Colonic mucosa (tissue), 4 donors: ENCODE data around the gene NUP210L. TPM values are rescaled to one million over a fixed set of nuclear protein-coding genes. Genes with fewer than 3 reads are reported as not detected.

ENCODE experiments used
- DNase-seq: peaks from one replicate; pipeline ENCODE4 v3.0.0-alpha.2; 2020
- H3K27ac ChIP-seq: fragments of 200-600 bp; one replicate; pipeline ENCODE4 v1.8.0; 2021
- H3K27me3 ChIP-seq: fragments of 200-600 bp; one replicate; pipeline ENCODE4 v1.8.0; 2021
- H3K36me3 ChIP-seq: fragments of 200-600 bp; one replicate; pipeline ENCODE4 v1.8.0; 2021
- H3K4me1 ChIP-seq: fragments of 200-600 bp; one replicate; pipeline ENCODE4 v1.8.0; 2021; ENCODE audit warnings: mild to moderate bottlenecking
- H3K4me3 ChIP-seq: fragments of 200-600 bp; one replicate; pipeline ENCODE4 v1.8.0; 2021
- H3K9ac ChIP-seq, 2 donors: one replicate each; pipeline ENCODE4 v1.7.0; 2013; ENCODE audit warnings: control low read depth in 2 of 2, low read depth in 2 of 2, low read length in 2 of 2
- H3K9me3 ChIP-seq: fragments of 200-600 bp; one replicate; pipeline ENCODE4 v1.8.0; 2021
- CTCF ChIP-seq: fragments of 200-600 bp; IDR thresholded peaks from one replicate; pipeline ENCODE4 v1.8.0; 2022; ENCODE audit warnings: antibody characterized with exemption, mild to moderate bottlenecking
- intact Hi-C: fragments of 100-400 bp; cut with DNase I; formaldehyde crosslinking; loops from one replicate; pipeline ENCODE4 v1.14.1; 2022
- microRNA-seq: library from miRNA; unstranded; fragments of <30 nt; microRNA quantifications from one replicate; pipeline ENCODE4, GENCODE V29; 2019
- total RNA-seq, 2 donors: library from RNA; stranded (reverse); fragmentation: NEBNext Ultra II Directional in 1 of 2; extraction: Animal tissue kit (Norgen Biotek cat#: 25700) in 1 of 2; gene quantifications; one replicate each; pipeline ENCODE4 v1.2.1, GENCODE V29; 2021
- donor health status: healthy.
- donor health status: DM: no; HTN: no; CAD: no.
- donor health status: DM: no; HTN: no; CAD: no.

NUP210L gene
- total RNA-seq, 2 donors from 2014 or later, result 0.10 to 0.11 TPM

DNA sequence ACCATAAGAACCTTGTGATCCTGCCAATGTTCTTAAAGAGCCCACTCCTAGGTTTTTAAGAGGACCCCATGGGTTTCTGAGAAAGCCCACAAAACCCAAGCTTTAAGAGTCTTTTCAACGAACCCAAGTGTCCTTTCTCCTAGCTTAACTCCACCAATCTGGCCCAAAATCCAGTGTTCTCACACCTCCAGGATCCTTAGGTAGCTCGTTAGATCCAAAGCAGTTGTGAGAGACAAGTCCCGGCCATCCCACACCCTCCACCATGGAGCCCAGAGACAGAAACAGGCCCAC, 210.1 kb downstream of the NUP210L start:
- Histone ChIP-seq H3K36me3 (no peaks in the 10 kb centered on the region), H3K4me1 (peaks cover 9% of the 10 kb centered on the region), H3K9me3 (no peaks in the 10 kb centered on the region), H3K9ac (peak overlapping the region; percentile 90 to 98), H3K4me3 (peak overlapping the region; percentile 93), H3K27me3 (no peaks in the 10 kb centered on the region), H3K27ac (peak overlapping the region; percentile 96)
- DNase-seq, result no peak
- no peak for TF ChIP-seq CTCF
- intact Hi-C loops, result no loop called here

- peak overlapping the region; percentile 96 for H3K27ac ChIP-seq
- intact Hi-C loops, result no loop called here
- no peak for TF ChIP-seq CTCF
- no peaks in the 10 kb centered on the region for H3K9me3 ChIP-seq
- peak overlapping the region; percentile 90 to 98 for H3K9ac ChIP-seq
- H3K4me3 ChIP-seq, result peak overlapping the region; percentile 93
- no peaks in the 10 kb centered on the region for H3K36me3 ChIP-seq
- DNase-seq, result no peak
- no peaks in the 10 kb centered on the region for H3K27me3 ChIP-seq
- peaks cover 9% of the 10 kb centered on the region for H3K4me1 ChIP-seq
Measured at GRCh38 chr1:153944005-153944826, 210.7 kb downstream of the NUP210L start.

- Histone ChIP-seq H3K27ac (no peak overlapping the region), H3K9ac (no peak overlapping the region), H3K4me1 (peaks cover 9% of the 10 kb centered on the region), H3K36me3 (no peaks in the 10 kb centered on the region), H3K4me3 (no peak overlapping the region), H3K9me3 (no peaks in the 10 kb centered on the region), H3K27me3 (no peaks in the 10 kb centered on the region)
- DNase-seq, result no peak
- TF ChIP-seq CTCF, result no peak
- intact Hi-C loops, result no loop called here
Measured at GRCh38 chr1:153942766-153943549, 211.9 kb downstream of the NUP210L start.

Small RNA genes lying within 50 kb of the gene (microRNA-seq; reads per million reads assigned to microRNA genes)
- gene MIR190B (7.2 reads per million, percentile 7 among the genes with 10 or more reads in this experiment), gene MIR5698 (not detected), gene MIR6737 (not detected)

Other genes starting within 250 kb of the NUP210L start
- gene GATAD2B, start 232.1 kb downstream of the NUP210L start, total RNA-seq, result 10 to 100 TPM; 32.5 to 36.5 TPM
- 10 to 100 TPM; 26.9 to 45.6 TPM for gene DENND4B, start 208.4 kb downstream of the NUP210L start, total RNA-seq
- 10 to 100 TPM; 26.9 to 40.7 TPM for gene CRTC2, start 196.5 kb downstream of the NUP210L start, total RNA-seq
- gene SLC39A1, start 191.5 kb downstream of the NUP210L start, total RNA-seq, result 10 to 100 TPM; 76.8 to 90.9 TPM
- gene CREB3L4, start 187.2 kb downstream of the NUP210L start, total RNA-seq, result 10 to 100 TPM; 19.0 to 37.1 TPM
- gene JTB, start 177.4 kb downstream of the NUP210L start, total RNA-seq, result 100 to 1,000 TPM; 133 to 245 TPM
- gene RAB13, start 168.7 kb downstream of the NUP210L start, total RNA-seq, result 10 to 100 TPM; 62.7 to 84.7 TPM
- 1,000 to 10,000 TPM; 1,048 to 1,210 TPM for gene RPS27, start 164.3 kb downstream of the NUP210L start, total RNA-seq
- 100 to 1,000 TPM; 502 to 757 TPM for gene TPM3, start 37.0 kb upstream of the NUP210L start, total RNA-seq
- gene CFAP141, start 51.3 kb upstream of the NUP210L start, total RNA-seq, result not detected
- gene UBAP2L, start 65.9 kb upstream of the NUP210L start, total RNA-seq, result 100 to 1,000 TPM in 1 of 2 donors, 10 to 100 TPM in 1; 84.8 to 102 TPM
- 10 to 100 TPM; 53.4 to 83.6 TPM for gene HAX1, start 117.6 kb upstream of the NUP210L start, total RNA-seq
- under 1 TPM in 1 of 2 donors, not detected in 1; 0.27 TPM for gene AQP10, start 166.0 kb upstream of the NUP210L start, total RNA-seq
- 1 to 10 TPM; 4.2 to 6.6 TPM for gene ATP8B2, start 170.5 kb upstream of the NUP210L start, total RNA-seq